ENCODE results near the gene TFAP2C.

DNA sequence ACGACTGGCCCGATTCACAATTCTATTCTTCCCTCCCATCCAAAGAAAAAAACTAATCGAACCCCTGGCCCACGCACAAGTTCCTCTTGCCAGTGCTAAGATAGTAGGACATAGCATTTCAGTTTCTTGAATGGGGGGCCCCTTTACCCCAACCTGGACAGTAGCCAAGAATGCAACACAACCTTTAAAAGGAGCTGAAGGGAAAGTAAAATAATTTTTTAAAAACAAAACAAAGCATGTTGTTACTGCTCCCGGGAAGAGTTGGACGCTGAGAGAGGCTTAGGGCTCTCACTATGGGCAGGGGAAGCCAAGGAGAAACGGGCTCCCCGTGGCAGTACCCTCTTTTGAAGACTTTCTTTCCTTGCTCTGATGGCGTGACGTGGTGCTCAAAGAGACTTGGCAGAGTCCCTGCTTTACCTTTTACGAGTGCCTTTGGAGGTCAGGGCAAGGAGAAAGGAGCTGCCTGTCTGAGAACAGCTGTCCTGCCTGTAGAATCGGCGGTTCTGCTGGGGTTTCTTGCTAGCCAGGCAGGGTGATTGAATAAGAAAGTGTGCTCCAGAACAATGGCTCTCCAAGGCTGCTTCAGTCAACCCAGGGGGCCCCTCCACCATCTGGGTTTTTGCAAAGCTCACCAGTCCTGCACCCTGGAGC lies 5.8 kb downstream of the TFAP2C start:
- no peak for TF ChIP-seq EZH2 (IDR thresholded peaks at IDR 0.05)
- TF ChIP-seq POLR2AphosphoS5 (IDR thresholded peaks at IDR 0.05; ENCODE audit: borderline replicate concordance, low read depth, low read length), result no peak
- TF ChIP-seq FOXP2 (optimal IDR thresholded peaks at IDR 0.05; ENCODE audit: control extremely low read depth, extremely low read length, insufficient read depth), result no peak

All from SK-N-MC (cell line).